Stimulated activated CD4-positive, alpha-beta T cell treated with anti-CD3 and anti-CD28 coated beads, Interleukin-12 subunit alpha, Interleukin-12 subunit beta, amount 100 ng/mL, for 48 hours (primary cell): Measurements from ENCODE around the gene WIPF1.

Source experiments
- DNase-seq, 3 donors: peaks; one replicate each; pipeline ENCODE4 v3.0.0-alpha.2; 2020; ENCODE audit warnings: low read depth in 2 of 3, low spot score in 1 of 3

The WIPF1 gene

DNA sequence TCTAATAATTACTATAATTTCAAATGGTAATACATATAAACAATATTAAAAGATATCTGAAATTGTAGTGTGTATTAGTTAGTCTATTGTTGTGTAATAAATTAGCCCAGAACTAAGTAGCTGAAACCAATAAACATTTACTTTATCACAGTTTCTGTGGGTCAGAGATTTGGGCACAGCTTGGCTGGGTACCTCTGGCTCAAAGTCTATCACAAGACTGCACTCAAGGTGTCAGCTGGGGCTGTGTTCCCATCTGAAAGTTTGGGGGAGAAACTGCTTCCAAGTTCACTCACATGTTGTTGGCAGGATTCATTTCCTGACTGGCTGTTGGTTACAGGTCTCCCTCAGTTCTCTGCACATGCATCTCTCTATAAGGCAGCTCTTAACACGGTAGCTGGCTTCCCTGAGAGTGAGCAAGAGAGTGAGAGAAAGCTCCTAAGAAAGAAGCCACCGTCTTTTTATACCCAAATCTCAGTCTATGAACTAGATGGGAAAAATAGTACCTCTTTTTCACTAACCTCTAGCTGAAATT lies 25.6 kb upstream of the WIPF1 start:
- DNase-seq, result no peak

DNA sequence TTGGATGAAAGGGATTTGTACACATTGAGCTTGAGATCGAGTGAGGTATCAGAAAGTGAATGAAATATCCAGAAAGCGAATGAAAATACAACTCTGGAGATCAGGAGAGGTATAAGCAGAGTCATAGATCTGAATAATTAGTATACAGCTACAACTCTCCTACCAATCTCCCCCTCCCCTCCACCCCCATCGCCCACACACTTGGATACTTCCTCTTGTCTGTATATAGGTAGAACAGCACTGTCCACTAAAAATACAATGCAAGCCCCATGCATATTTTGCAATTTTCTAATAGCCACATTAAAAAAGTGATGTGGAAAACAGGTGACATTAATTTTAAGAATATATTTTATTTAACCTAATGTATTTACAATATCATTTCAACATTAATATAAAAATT lies 23.7 kb upstream of the WIPF1 start:
- no peak for DNase-seq

DNA sequence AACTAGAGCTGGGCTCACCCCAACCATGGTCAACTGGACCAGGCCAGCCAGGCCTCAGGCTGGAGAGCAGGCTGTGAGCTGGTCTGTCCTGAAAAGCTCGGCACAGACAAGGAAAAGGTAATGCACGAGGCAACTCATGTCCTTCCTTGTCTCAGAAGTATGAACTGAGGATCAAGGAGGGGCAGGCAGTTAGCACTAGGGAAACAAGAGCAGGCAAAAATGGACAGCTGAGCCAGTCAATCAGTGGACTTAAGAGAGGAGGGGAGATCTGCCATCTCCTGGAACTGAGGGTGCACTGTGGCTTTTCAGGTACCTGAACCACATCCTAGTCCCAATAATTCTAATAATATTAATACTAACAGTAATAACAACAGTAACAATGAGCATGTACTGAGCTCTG lies 20.6 kb upstream of the WIPF1 start:
- no peak for DNase-seq

DNA sequence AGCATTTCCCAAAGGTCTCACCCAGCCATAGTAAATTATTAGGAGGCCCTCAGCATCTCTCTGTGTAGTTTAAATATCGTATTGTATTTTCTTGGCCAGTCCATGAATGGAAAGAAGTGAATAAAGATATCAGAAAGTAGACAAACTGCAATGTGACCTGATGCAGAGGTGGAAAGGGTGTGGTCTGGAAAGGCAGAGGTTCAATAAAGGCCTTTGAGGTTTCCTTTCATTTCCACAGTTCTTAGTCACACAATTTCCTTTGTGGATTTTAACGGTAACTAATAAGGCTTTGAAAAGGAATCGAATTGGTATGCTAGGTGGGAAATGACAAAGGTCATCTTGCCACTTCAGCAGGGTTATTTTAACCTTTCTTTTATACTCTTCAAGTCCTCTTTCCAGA lies 20.1 kb upstream of the WIPF1 start:
- no peak for DNase-seq

DNA sequence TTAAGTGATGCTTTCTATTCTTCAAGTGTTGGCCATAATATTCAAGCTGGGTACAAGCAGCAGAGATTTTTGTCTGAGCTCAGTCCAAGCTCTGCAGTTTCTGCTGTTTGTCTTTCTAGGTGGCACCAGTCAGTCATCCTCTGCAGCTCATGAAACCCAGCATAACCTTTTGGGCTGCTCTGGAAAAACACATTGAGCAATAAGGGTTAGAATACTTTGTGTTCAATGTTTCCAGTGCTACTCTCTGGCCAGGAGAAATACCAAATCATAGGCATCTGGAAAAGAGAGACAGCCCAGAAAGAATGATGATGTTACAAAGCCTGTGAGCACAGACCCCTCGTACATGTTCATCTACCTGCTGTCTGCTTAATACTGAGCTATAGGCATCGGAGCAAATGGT lies 19.5 kb upstream of the WIPF1 start:
- DNase-seq, result no peak

- no peak for DNase-seq
Measured at GRCh38 chr2:174615871-174616436, 18.4 kb upstream of the WIPF1 start.

DNA sequence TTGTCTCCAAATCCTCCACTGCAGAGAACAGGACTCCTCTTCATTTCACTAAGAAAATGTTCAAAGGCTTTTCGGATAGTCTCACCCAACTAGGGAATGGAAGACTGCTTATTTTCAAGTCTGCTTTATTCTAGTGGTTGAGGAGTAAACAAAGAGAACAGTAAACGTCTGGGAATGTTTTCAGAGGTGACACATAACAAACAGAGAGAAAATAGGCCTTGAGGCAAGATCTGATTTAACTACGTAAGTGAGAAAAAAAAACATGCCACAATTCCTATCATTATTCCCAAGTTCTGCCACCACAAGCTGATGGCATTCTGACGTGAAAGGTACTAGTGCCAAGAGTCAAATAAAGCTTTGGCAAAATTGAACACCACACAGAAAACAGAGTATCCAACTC lies 16.7 kb upstream of the WIPF1 start:
- DNase-seq, result no peak

DNA sequence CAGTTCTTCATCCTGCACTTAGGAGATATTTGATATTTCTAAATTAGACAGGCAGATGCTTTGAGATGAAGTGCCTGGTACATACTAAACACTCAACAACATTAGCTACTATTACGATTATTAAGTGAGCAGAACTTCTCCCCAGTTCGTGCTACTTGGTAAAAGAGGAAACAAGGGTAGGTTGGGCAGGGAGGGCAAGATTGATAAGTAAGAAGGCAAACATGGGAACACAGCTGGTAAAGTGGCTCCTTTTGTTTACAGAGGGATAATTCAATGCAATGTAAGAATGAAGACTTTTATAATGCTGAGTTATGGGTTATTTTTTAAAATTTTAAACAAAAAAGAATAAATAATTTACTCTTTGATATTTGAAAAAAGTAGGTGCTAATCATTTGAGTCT lies 15.9 kb upstream of the WIPF1 start:
- DNase-seq, result no peak

- DNase-seq, result no peak
Measured at GRCh38 chr2:174612970-174613369, 15.4 kb upstream of the WIPF1 start.

DNA sequence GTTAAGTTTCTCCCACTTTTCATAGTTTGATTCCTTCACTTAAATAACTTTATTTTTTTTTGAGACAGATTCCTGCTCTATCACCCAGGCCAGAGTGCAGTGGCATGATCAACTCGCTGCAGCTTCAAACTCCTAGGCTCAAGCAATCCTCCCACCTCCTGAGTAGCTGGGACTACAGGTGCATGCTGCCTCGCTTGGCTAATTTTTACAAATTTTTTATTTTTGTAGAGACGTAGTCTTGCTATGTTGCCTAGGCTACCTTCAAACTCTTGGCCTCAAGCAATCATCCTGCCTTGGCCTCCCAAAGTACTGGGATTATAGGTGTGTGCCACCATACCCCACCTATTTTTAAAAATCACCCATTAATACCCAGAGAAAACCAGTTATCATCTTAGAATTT lies 14.2 kb upstream of the WIPF1 start:
- no peak for DNase-seq

GRCh38 chr2:174611006-174611405 lies 13.4 kb upstream of the WIPF1 start:
- DNase-seq, result no peak

- DNase-seq, result no peak
Measured at GRCh38 chr2:174610243-174610995, 12.8 kb upstream of the WIPF1 start.

DNA sequence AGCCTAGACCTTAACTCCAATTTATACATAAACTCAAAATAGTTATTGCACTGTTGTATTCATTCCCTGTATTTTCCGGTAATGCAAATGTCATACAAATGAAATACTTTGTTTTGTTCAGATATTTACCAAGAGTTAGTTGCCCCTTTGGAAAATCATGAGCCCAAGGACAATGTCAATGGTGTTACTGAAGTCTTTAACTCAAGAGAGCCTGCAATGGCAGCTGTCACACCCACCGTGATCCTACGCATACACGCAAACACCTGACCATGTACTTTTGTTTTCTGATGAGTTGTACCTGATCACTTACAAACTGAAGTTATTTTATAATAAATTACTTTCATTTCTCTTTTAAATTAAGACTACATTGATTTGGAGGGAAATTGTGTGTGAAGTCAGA lies 11.7 kb upstream of the WIPF1 start:
- no peak for DNase-seq

- no peak for DNase-seq
Measured at GRCh38 chr2:174608866-174609214, 11.2 kb upstream of the WIPF1 start.

DNA sequence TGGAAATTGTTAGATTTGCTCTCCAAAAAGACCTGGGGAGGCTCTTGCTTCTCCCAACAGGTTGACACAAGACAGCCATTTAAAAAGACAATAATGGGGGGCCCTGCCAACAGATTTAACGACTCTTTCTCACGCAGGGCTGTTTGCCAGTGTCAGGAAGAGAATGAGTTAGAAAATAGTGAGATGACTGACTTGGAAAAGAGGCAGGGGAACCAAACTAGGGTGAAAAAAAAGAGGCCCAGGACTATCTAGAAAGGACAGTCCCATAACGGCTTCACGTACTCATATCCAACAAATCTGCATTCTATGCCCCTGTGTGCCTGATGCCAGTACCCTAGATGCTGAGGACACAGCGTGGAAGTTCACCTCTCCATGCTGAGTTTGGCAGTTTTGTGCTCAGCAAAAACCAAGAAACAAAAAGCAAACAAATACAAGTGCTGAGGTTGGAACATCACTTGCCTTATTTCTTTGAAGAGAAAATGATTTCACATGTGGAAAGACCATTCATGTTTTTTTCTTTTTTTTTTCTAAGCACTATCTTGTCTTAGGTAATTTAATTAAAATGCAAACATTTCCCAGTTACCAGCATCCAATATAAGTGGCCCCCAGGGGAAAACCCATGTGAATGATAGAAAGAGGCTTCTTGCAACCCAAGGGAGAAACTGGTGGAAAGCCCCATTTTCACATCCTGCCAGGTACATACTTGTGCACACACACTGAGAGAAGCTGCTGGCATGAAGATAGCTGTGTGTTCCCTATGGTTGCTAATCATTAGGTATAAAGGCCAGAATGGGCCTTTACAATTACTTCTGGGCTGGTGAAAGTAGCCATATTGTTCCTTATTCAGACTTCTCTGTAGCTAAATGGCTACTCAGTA lies 10.6 kb upstream of the WIPF1 start:
- DNase-seq, result no peak

GRCh38 chr2:174607584-174607983 lies 10.0 kb upstream of the WIPF1 start:
- no peak for DNase-seq

DNA sequence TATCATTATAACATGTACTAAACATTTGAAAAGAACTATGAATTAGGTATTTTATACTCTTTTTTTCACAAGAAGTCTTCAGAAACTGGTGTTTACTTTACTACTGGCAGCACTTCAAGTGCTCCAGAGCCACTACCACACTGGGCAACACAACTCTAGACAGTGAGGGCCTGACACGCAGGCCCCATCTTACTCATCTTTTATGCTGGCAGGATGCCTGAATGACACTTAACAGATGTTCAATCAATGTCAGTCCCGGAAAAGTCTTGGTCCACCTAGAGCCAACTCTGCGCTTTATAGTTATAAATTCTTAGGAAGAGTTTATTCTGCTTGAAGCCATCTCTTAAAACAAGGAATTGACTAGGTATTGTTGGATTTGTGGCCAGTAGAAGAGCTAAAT lies 8.7 kb upstream of the WIPF1 start:
- peak in 1 of 3 donors; percentile 39 for DNase-seq

DNA sequence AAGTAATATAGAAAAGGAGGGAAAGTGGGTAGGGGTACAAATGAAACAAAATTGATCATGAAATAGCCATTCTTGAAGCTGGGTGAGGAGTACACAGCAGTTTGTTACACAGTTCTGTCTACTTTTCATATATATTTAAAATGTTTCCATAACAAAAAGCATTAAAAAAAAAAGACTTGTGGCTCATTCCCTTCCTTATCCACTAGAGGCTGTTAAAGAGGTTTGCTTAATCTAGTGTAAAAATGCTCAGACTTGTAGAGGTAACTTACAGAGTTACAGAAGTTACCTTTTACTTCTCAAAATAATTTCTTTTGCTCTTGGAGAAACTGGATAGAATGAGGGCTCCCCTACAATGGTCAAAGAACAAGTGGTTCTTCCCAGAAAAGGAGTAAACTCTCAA lies 8.1 kb upstream of the WIPF1 start:
- DNase-seq, result no peak

DNA sequence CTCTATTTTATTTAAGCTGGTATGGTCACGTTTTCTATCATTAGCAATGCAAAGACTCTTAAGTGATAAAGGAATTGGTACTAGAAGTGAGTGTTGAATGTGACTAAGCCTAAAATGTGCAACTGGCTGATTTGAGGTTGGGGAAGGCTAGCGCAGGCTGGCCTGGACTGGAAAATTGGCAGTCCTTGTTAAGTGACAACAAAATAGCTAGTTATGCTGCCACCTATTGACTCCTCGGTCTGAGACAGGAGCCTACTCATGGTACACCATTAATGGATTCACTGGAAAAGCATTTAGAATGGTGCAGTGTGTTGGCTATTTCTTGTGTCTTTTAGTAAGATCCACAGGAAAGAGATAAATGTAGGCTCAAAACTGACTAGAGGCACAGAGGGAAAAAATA lies 5.7 kb upstream of the WIPF1 start:
- no peak for DNase-seq

- DNase-seq, result no peak
Measured at GRCh38 chr2:174602745-174603144, 5.1 kb upstream of the WIPF1 start.

GRCh38 chr2:174600349-174600748 lies 2.7 kb upstream of the WIPF1 start:
- no peak for DNase-seq

- no peak for DNase-seq
Measured at GRCh38 chr2:174599310-174599921, 1.8 kb upstream of the WIPF1 start.
